ENCODE results near the gene GNLY. TPM values are rescaled to one million over a fixed set of nuclear protein-coding genes. Genes with fewer than 3 reads are reported as not detected.

The GNLY gene
- total RNA-seq, 1 donor from 2014 or later: not detected

DNA sequence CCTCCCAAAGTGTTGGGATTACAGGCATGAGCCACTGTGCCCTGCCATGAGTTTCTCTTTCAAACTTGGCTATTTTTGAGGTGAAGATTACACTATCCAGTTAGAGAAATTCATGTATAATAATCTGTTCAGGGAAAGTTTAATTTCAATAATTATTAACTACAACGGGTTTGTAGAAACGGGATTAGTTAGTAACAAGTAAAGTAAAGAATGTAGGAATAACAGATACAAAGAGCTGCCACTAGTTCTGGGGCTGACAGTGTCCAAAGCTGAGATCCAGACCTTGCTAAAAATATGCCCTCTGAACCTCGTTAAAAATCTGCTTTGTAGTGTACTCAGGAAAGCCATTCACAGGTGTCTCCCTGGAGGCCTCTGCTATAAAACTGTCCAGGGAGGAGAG lies 43.1 kb upstream of the GNLY start:
- Histone ChIP-seq H3K27ac (ENCODE audit: low read depth, low read length) (no peak overlapping the region), H3K4me1 (ENCODE audit: insufficient read depth, low read length) (peaks cover 34% of the 10 kb centered on the region), H3K27me3 (ENCODE audit: insufficient read depth, low read length) (no peaks in the 10 kb centered on the region), H3K4me2 (ENCODE audit: low read length) (no peak overlapping the region), H3K9me3 (ENCODE audit: insufficient read depth, low read depth, low read length) (no peaks in the 10 kb centered on the region), H4K20me1 (ENCODE audit: insufficient read depth, low read length) (peaks cover 3% of the 10 kb centered on the region), H3K9ac (ENCODE audit: low read length) (no peak overlapping the region), H2AFZ (ENCODE audit: low read depth, low read length) (no peak overlapping the region), H3K36me3 (ENCODE audit: insufficient read depth, low read length) (peaks cover 36% of the 10 kb centered on the region), H3K4me3 (ENCODE audit: insufficient read depth, low read depth, low read length) (no peak overlapping the region), H3K79me2 (ENCODE audit: insufficient read depth, low read length) (no peaks in the 10 kb centered on the region)
- no peaks in the 10 kb centered on the region for H3K9me3 Mint-ChIP-seq (ENCODE audit: unreplicated experiment)
- H3K4me1 Mint-ChIP-seq (ENCODE audit: low read depth, unreplicated experiment): peaks cover 3% of the 10 kb centered on the region
- TF ChIP-seq EZH2 (IDR thresholded peaks at IDR 0.05; ENCODE audit: insufficient read depth, low read length): no peak
- TF ChIP-seq, protein P1, sequence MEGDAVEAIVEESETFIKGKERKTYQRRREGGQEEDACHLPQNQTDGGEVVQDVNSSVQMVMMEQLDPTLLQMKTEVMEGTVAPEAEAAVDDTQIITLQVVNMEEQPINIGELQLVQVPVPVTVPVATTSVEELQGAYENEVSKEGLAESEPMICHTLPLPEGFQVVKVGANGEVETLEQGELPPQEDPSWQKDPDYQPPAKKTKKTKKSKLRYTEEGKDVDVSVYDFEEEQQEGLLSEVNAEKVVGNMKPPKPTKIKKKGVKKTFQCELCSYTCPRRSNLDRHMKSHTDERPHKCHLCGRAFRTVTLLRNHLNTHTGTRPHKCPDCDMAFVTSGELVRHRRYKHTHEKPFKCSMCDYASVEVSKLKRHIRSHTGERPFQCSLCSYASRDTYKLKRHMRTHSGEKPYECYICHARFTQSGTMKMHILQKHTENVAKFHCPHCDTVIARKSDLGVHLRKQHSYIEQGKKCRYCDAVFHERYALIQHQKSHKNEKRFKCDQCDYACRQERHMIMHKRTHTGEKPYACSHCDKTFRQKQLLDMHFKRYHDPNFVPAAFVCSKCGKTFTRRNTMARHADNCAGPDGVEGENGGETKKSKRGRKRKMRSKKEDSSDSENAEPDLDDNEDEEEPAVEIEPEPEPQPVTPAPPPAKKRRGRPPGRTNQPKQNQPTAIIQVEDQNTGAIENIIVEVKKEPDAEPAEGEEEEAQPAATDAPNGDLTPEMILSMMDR (IDR thresholded peaks at IDR 0.05; ENCODE audit: insufficient read depth, low read depth, low read length): no peak
- DNase-seq (ENCODE audit: low read depth) (no peak), FAIRE-seq (no peak)
- no peak overlapping the region for H3K27ac Mint-ChIP-seq (ENCODE audit: unreplicated experiment)
- H3K4me3 Mint-ChIP-seq (ENCODE audit: unreplicated experiment): no peak overlapping the region
- peaks cover 25% of the 10 kb centered on the region for H3K36me3 Mint-ChIP-seq (ENCODE audit: low read depth, unreplicated experiment)
- no peaks in the 10 kb centered on the region for H3K27me3 Mint-ChIP-seq (ENCODE audit: low read depth, unreplicated experiment)

DNA sequence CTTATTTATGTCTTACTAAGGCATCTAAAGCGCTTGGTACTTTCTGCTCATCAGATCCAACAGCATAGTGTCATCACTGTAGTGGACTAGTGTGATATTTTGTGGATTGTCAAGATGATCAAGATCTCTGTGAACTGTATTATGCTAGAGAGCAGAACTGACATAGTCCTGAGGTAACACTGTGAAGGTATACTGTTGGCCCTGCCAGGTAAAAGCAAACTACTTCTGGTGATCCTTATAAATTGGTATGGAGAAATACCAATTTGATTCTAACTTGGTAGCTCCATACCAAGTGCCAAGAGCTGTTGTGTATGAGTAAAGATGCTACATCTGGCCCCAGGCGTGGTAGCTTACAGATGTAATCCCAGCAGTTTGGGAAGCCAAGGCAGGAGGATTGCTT lies 42.1 kb upstream of the GNLY start:
- DNase-seq (ENCODE audit: low read depth) (no peak), FAIRE-seq (no peak)
- H4K20me1 ChIP-seq (ENCODE audit: insufficient read depth, low read length): peaks cover 3% of the 10 kb centered on the region
- no peak overlapping the region for H3K9ac ChIP-seq (ENCODE audit: low read length)
- Mint-ChIP-seq H3K36me3 (ENCODE audit: low read depth, unreplicated experiment) (peaks cover 25% of the 10 kb centered on the region), H3K4me3 (ENCODE audit: unreplicated experiment) (no peak overlapping the region), H3K27me3 (ENCODE audit: low read depth, unreplicated experiment) (no peaks in the 10 kb centered on the region), H3K27ac (ENCODE audit: unreplicated experiment) (no peak overlapping the region), H3K9me3 (ENCODE audit: unreplicated experiment) (no peaks in the 10 kb centered on the region), H3K4me1 (ENCODE audit: low read depth, unreplicated experiment) (peaks cover 5% of the 10 kb centered on the region)
- H3K4me1 ChIP-seq (ENCODE audit: insufficient read depth, low read length): peaks cover 37% of the 10 kb centered on the region
- H3K4me3 ChIP-seq (ENCODE audit: insufficient read depth, low read depth, low read length): no peak overlapping the region
- H3K9me3 ChIP-seq (ENCODE audit: insufficient read depth, low read depth, low read length): no peaks in the 10 kb centered on the region
- TF ChIP-seq EZH2 (IDR thresholded peaks at IDR 0.05; ENCODE audit: insufficient read depth, low read length): no peak
- TF ChIP-seq, protein P1 (IDR thresholded peaks at IDR 0.05; ENCODE audit: insufficient read depth, low read depth, low read length): no peak
- H3K27me3 ChIP-seq (ENCODE audit: insufficient read depth, low read length): no peaks in the 10 kb centered on the region
- H3K4me2 ChIP-seq (ENCODE audit: low read length): peak overlapping the region; percentile 59
- no peak overlapping the region for H2AFZ ChIP-seq (ENCODE audit: low read depth, low read length)
- peaks cover 29% of the 10 kb centered on the region for H3K36me3 ChIP-seq (ENCODE audit: insufficient read depth, low read length)
- H3K27ac ChIP-seq (ENCODE audit: low read depth, low read length): no peak overlapping the region
- H3K79me2 ChIP-seq (ENCODE audit: insufficient read depth, low read length): no peaks in the 10 kb centered on the region

DNA sequence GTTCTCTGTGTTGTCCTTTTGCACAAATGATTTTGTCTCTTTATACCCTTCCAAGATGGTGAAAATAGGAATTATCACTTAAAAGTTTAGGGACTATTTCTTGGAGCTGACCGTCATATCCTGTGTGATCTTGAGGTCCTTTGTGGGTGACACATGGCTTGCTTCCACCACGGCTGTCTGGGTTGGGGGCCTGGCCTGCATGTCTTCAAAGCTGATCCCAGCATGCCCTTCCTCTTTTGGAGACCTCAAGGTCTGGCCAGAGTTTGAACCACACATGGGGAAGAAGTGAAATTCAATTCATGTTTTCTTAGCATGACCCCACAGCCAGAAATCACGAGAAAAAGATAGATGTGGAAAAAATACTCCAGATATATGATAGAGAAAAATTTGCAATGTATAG lies 40.2 kb upstream of the GNLY start:
- Histone ChIP-seq H2AFZ (ENCODE audit: low read depth, low read length) (no peak overlapping the region), H3K4me1 (ENCODE audit: insufficient read depth, low read length) (peaks cover 33% of the 10 kb centered on the region), H3K4me3 (ENCODE audit: insufficient read depth, low read depth, low read length) (no peak overlapping the region), H3K4me2 (ENCODE audit: low read length) (no peak overlapping the region), H3K27me3 (ENCODE audit: insufficient read depth, low read length) (no peaks in the 10 kb centered on the region), H3K9ac (ENCODE audit: low read length) (no peak overlapping the region), H3K9me3 (ENCODE audit: insufficient read depth, low read depth, low read length) (no peaks in the 10 kb centered on the region), H3K27ac (ENCODE audit: low read depth, low read length) (no peak overlapping the region), H3K36me3 (ENCODE audit: insufficient read depth, low read length) (peaks cover 11% of the 10 kb centered on the region), H4K20me1 (ENCODE audit: insufficient read depth, low read length) (no peaks in the 10 kb centered on the region), H3K79me2 (ENCODE audit: insufficient read depth, low read length) (no peaks in the 10 kb centered on the region)
- peaks cover 25% of the 10 kb centered on the region for H3K36me3 Mint-ChIP-seq (ENCODE audit: low read depth, unreplicated experiment)
- DNase-seq (ENCODE audit: low read depth): no peak
- H3K4me1 Mint-ChIP-seq (ENCODE audit: low read depth, unreplicated experiment): peaks cover 7% of the 10 kb centered on the region
- no peaks in the 10 kb centered on the region for H3K9me3 Mint-ChIP-seq (ENCODE audit: unreplicated experiment)
- no peak for FAIRE-seq
- H3K4me3 Mint-ChIP-seq (ENCODE audit: unreplicated experiment): no peak overlapping the region
- H3K27me3 Mint-ChIP-seq (ENCODE audit: low read depth, unreplicated experiment): no peaks in the 10 kb centered on the region
- no peak overlapping the region for H3K27ac Mint-ChIP-seq (ENCODE audit: unreplicated experiment)
- TF ChIP-seq EZH2 (IDR thresholded peaks at IDR 0.05; ENCODE audit: insufficient read depth, low read length): no peak
- TF ChIP-seq, protein P1 (IDR thresholded peaks at IDR 0.05; ENCODE audit: insufficient read depth, low read depth, low read length): no peak

All from astrocyte (in vitro differentiated cells and primary cell).